ENCODE measurements around the gene CMTR2.

DNA sequence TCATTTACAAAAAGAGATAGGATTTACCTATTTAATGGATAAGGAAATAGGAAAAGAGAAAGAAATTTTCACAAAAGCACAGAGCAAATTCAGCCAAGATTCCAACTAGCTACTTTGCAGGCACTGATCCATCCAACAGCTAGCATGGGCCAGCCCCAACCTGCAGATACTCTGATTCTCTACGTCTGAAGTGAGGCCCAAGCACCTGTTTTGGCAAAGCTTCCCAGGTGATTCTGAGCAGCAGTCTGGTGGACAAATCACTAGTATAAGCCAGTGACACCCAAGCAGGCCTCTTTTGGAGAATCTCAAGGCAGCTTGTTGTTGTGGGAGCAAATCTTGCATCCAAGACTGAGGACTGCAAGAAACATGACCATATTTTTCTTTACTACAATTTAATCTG is 48.4 kb upstream of the CMTR2 start:
- TF ChIP-seq ELF4 (IDR thresholded peaks at IDR 0.05) (no peak), FOXA1 (IDR thresholded peaks at IDR 0.05) (no peak), BHLHE40 (IDR thresholded peaks at IDR 0.05; ENCODE audit: borderline replicate concordance) (no peak), SUZ12 (IDR thresholded peaks at IDR 0.05) (no peak), LEF1 (IDR thresholded peaks at IDR 0.05; ENCODE audit: borderline replicate concordance) (no peak), FOXM1 (IDR thresholded peaks at IDR 0.05; ENCODE audit: borderline replicate concordance) (no peak), SP1 (IDR thresholded peaks at IDR 0.05) (no peak)

Measured in HEK293T (cell line).